Retina (tissue), 1 donor: ENCODE measurements around the gene PDGFA.

ENCODE experiments used
- DNase-seq: peaks from one replicate; pipeline ENCODE4 v3.0.0-alpha.2; 2016

Gene PDGFA

DNA sequence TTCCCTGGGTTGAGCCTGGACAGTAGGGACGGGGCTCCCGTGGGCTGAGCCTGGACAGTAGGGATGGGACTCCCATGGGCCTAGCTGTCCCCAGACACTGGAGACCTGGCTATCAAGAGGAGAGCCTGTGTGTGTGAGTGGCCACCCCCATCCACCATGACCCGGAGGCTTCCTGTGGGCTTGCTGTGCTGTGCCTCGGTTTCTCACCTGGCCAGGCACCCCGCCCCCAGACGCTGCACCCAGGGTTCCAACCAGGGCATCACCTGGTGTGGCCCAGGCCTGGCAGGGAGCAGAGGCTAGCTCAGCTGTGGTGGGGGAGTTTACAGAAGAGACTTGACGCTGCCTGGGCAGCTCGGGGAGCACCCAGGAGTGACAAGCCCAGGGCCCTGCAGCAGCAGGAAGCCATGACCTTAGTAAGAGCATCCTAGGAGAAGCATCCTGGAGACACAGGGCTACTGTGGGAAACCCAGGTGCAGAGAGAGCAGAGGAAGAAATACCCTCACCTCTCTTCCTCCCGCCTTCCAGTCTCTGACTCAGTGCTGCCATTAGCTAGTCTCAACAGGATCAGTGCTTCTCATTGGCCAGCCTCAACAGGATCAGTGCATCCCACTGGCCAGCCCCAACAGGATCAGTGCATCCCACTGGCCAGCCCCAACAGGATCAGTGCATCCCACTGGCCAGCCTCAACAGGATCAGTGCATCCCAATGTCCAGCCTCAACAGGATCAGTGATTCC is 61.0 kb downstream of the PDGFA start:
- DNase-seq = no peak

DNA sequence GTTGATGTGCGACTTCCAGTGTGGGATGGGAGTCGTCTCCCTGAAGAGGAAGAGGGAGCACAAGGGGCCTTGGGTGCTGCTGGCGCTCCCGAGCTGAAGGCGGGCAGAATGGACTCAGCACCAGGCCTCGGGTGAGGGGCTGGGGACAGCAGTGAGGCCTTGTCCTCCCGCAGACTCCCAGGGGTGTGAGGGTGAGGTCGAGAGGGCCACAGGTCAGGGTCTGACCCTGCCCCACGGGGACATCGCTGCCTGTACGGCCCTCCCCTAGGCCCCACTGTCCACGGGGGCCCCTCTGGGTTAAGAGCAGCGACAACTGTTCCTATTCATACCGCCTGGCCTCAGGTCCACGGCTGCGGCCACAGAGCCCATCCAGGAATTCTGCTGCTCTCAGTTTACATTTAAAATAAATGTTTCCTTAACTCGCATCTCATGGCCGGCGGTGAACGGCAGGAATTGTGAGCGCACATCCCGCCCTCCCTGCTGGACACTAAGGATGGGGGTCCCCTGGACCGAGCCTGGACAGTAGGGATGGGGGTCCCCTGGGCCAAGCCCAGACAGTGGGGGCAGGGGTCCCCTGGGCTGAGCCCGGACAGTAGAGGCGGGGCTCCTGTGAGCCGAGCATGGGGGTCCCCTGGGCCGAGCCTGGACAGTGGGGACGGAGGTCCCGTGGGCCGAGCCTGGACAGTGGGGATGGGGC is 61.7 kb downstream of the PDGFA start:
- DNase-seq = no peak

- DNase-seq = no peak
These were observed 64.3 kb downstream of the PDGFA start for GRCh38 chr7:455110-455928.

DNA sequence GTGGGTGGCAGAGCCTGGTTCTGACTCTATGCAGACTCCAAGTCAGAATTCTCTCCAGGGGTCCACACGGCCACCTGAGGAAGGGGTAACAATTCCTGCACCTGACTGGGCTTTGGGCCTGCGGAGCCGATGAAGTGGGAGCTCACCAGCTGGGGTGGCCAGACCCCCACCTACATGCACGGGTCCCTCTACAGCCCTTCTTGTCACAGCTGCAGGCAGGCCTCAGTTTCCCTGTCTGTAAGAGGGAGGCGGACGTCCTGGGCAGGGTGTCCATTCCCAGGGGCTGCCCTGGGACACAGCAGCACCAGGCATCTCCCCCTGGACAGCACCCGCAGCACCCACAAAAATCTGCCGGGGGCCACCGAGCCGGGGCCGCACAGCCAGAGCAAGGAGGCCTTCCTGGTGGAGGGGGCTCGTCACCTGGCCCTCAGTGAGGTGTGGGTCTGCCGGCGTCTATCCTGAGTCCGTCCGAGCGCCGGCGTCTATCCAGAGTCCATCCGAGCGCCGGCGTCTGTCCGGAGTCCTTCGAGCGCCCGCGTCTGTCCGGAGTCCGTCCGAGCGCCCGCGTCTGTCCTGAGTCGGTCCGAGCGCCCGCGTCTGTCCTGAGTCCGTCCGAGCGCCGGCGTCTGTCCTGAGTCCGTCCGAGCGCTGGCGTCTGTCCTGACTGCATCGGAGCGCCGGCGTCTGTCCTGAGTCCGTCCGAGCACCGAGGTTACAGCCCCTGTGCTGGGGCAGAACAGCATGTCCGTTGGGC is 65.1 kb downstream of the PDGFA start:
- no peak for DNase-seq

DNA sequence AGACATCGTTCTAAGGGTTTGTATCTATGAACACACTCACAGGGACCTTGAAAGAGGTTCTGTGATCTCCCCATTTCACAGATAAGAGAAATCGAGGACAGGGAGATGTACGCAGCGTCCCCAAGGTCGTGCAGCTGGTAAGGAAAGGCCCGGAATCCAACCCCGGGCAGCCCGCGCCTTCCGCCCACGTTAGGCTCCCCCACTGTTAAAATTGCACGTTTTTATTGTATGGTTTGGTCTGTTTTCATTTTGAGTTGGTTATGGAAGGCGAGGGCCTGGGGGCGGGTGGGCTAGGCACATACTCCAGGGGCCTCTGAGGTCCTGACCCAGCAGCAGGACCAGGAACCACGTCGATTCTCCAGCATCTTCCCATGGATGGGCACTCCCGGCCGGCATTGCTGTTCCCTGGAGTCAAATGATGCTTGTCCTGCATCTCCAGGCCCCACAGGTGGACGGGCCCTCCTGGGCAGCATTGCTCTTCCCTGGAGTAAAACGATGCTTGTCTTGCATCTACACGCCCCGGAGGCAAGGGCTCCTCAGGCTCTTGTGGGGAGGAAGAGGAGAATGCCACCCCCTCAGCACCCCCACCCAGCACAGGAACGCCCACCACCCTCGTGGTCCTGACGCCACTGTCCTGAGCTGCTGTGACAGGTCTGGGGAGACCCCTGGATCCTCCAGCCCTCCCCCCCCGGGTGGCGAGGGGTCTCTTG is 65.9 kb downstream of the PDGFA start:
- DNase-seq = no peak

- DNase-seq = no peak
These were observed 66.7 kb downstream of the PDGFA start for GRCh38 chr7:452791-453455.

GRCh38 chr7:452226-452751 is 67.4 kb downstream of the PDGFA start:
- DNase-seq = peak; percentile 44

DNA sequence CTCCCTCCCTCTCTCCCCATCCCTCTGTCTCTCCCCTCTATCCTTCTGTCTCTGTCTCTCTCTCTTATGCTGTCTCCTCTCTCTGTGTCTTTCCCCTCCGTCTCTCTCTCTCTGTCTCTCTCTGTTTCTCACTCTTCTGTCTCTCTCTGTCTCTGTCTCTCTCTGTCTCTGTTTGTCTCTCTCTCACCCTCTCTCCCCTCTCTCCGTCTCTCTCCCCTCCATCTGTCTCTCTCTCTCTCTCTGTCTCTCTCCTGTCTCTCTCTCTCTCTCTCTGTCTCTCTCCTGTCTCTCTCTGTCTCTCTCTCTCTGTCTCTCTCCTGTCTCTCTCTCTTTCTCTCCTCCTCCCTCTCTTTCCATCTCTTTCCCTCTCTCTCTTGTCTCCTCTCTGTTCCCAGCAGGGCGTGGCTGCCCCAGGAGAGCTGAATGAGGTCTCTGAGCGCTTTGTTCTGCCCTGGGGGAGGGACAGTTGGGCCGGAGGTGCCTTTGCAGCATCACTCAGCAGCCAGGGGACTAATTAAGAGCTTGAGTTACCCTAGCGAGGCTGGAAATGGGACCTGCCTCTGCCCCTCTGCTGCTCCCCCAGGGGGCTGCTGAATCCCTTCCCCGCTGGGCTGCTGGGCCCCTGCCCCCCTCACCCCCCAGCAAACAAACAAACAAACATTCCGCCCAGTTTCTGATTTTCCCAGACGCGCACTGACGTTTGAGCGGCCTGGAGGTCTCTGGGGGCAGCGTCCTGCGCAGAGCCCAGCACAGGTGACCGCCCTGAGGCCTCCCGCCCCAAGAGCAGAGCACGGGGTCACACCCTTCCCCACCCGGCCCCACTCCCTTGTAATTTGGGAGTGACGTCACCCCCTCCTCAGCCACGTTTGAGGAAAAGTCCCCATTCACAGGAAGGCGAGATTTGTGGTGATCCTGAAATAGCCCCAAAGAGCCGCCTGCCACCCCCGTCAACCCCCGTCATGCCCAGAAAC is 68.1 kb downstream of the PDGFA start:
- DNase-seq = no peak

- no peak for DNase-seq
These were observed 68.9 kb downstream of the PDGFA start for GRCh38 chr7:450741-451140.

GRCh38 chr7:450036-450435 is 69.6 kb downstream of the PDGFA start:
- DNase-seq = no peak

DNA sequence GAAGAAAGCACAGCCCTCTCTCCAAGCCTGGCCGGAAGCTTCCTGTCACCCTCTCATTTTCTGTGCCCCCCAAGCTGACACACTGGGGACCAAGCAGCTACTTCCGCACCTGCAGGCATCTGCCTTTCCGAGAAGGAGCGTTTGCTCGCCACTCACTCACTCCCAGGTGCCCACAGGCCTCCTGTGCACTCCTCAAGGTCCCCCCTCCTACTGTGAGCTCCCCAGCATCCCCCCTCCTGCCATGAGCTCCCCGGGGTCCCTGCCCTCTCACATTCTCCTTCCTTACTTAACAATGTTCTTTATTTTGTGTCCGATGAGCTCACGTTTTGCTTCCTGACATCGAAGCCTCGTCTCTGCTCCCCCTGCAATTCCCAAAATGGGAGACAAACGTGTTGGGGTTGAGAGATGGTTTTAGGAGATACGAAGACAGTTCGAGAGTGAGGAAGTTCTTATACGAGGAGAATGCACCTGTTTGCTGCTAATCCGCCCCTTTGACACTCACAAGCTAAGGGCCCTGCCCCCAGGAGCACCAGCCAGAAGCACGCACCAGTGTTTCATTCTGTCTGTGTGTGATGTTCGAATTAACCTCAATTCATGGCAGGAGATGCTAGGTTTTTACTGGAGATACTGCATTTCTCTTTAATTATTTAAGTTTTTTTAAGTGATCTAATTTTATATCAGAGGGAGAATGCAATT is 70.2 kb downstream of the PDGFA start:
- DNase-seq = no peak

- DNase-seq = no peak
These were observed 72.1 kb downstream of the PDGFA start for GRCh38 chr7:447523-447922.
